IPS-NIHi7 (cell line): ENCODE measurements around the gene PSMD5.
A peak's percentile ranks its signal among the peaks of the same experiment; 100 is the strongest.

Experiments used
- DNase-seq: peaks from one replicate; pipeline ENCODE4 v3.0.0; 2012; ENCODE audit warnings: mixed read lengths; ENCODE audit errors: extremely low spot score

The PSMD5 gene

DNA sequence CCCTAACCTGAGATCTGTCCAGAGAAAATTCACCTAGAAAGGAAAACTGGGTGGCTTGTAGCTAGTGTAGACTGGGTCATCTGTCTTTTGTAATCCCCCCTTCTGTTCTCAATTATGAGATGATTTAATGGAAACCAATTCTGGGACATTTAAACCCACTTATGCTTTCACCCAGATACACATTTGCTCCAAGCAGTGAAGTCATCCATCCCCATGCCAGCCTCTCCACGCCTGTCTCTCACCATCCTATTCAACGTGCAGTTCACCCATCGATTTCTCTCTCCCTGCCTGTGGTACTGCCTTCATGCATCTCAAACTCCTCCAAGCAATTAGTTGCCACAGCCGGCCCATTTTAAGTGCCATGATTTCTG, 32.5 kb upstream of the PSMD5 start:
- no peak for DNase-seq

DNA sequence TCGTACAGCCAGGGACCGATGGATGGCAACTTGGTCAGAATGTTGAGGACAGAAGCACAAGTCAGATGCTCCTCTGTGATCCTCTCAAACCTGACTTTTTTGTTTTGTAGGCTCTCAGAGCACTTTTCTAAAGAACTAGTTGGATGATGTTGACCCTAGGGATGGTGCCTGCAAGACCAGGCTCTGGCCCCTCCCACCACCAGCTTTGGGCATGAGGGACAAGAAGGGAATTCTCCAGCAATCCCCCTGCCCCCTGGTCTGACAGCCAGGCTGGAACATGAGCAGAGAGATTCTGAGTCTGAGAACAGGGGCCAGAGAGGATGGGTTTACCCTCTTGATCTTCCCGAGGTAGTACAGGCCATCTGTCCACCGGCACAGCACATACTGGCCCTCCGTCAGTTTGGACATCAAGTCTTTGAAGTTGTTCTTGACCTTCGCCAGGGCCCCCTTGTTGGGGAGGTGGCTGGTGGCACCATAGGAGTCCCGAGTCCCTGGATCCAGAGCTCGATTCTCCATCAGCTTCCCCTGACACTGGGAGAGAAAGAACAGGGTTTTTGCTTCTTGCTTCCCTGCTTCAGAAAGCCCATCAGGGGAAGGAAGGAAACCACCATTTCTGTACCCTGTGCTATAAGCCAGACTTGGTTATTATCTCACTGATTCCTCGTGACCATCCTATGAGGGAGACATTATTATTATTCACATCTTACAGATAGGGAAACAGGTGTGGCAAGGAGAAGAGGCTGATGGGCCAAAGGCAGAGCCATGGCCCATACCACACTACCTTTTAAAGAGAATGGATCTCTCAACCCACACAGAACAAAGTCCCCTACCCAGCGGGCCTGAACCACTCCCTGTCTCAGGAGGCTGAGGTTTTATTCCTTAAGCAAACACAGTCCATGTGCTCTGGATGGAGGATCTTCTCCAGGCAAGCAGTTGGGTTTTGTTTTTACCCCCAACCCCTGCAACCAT, 31.8 kb upstream of the PSMD5 start:
- no peak for DNase-seq

DNA sequence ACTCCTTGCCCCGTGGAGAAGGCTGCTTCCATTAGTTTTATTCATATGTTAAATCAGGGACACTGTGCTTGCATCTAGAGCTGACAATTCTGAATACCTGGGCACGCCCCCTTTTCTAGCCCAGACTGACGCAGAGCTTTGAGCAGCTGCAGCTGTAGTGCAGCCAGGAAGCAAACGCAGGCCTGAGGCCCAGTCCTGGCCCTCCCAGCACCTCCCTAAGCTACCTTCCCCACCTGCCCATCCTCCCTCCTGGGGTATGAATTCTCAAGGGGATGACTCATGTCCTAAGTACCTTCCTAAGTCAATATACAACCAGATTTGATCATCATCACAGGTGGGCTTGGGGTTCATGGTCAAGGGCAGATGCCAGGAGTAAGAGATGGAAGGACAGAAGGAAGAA, 30.8 kb upstream of the PSMD5 start:
- peak; percentile 84 for DNase-seq

DNA sequence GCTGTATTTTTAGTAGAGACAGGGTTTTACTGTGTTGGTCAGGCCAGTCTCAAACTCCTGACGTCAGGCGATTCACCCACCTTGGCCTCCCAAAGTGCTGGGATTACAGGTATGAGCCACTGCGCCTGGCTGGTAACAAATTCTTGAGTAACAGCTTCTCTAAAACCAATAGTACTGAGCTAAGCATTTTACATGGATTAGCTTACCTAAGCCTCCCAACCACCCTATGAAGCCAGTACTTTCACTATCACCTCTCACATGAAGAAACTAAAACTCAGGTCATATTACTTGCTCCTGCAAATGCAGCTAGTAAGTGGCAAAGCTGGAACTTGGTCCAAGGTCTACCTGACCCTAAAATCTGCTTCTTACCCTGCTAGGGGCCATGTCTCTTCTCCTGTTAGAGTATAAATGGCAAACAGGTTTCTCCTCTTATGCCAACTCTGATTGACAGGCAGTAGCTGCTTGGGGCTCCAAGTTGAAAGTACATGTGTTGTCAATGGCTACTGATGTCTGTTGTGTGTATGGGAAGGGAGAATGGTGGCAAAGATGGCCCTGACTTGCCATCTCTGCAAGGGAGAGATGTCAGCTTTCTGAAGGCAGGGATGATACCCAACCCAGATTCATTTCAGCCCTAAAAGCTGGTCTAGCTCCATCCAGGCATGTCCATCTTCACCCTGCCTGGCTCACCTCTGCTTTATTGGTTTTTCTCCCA, 30.2 kb upstream of the PSMD5 start:
- no peak for DNase-seq

DNA sequence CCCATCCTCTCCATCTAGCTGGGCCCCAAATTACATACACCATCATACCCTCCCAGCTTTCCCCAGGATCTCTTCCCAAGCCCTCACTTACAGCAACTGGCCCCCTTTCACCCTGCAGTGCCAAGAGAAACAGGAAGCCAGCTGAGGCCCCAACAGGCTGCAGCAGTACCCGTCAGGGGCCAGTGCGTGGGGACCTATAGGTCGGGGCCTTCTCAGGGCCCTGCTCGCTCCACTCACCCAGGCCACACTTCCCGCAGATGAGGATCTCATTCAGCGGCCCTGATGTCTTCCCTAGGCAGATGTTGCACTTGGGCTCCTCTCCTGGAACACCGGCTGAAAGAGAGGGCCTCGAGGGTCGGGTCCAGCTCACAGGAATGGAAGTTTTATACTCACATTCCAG, 27.5 kb upstream of the PSMD5 start:
- no peak for DNase-seq

DNA sequence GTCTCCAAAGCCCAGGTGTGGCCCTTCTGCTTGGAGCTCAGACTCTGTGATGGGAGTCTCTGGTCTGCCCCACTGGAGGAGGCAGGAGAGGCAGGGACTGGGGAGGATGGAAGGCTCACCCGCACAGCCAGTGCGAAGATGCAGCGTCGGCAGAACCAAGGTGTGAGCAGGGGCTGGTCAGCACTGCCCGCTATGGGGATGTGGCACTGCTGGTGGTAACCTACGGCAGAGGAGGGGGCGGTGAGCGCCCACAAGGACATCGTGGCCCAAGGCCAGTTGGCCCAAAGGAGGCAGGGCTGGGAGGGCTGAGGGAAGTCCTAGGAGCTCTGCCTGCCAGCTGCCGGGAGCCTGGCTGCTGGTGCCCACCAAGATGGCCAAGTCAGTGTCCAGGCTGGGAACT, 27.0 kb upstream of the PSMD5 start:
- no peak for DNase-seq

DNA sequence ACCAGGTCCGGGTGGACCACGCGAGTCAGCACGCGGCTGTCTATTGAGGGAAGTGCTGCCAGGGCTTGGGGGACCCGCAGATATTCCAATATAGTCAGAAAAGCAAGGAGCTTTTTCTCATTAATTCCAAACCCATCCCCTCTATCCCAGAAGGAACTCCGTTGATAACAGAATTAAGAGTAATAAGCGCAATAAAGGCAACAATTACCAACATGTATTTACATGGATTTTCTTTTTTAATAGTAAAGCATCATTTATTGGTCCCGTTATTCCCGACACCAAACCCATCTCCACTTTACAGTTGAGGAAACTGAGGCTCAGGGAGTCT, 26.6 kb upstream of the PSMD5 start:
- no peak for DNase-seq

DNA sequence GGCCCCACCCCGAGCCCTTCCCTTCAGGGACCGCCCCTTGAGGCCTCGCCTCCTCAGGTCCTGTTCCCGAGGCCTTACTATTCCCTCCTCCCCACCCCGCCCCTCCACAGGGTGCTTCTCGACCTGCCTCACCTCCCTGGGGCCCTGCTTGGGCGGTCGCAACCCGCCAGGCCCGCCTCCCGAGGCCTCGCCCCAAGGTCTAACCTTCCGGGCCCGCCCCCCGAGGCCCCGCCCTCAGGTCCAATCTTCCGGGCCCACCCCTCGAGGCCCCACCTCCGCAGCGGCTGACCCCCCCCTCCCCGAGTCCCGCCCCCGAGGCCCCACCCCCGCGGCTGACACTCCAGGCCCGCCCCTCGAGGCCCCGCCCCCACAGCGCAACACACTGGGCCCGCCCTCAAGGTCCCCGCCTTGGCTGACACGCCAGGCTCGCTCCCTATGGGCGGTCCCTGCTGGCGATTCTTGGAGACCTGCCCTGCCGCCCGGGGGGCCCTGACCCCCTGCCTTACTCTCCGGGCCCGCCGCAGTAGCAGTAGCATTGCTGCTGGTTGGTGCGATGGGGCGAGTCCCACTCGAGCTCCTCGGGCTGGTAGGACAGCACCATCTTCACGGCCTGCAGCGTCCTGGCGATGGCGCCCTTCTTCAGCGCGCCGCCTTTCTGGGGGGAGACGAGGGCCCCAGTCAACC, 26.1 kb upstream of the PSMD5 start:
- DNase-seq: peak; percentile 94

DNA sequence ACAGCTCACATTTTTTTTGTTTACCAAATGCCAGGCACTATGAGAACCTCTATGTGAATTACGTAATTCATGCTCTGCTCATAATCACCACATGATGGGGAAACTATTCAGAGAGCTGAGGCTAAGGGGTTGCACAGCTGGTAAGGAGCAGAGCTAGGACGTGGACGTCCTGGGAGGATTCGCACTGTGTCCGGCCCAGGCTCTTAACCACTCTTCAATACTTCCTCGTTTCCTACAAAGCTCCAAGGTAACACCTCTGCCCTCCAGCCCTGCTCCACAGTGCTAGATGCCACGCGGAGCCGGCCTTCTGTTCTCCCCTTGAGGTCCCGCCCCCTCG, 25.6 kb upstream of the PSMD5 start:
- no peak for DNase-seq

DNA sequence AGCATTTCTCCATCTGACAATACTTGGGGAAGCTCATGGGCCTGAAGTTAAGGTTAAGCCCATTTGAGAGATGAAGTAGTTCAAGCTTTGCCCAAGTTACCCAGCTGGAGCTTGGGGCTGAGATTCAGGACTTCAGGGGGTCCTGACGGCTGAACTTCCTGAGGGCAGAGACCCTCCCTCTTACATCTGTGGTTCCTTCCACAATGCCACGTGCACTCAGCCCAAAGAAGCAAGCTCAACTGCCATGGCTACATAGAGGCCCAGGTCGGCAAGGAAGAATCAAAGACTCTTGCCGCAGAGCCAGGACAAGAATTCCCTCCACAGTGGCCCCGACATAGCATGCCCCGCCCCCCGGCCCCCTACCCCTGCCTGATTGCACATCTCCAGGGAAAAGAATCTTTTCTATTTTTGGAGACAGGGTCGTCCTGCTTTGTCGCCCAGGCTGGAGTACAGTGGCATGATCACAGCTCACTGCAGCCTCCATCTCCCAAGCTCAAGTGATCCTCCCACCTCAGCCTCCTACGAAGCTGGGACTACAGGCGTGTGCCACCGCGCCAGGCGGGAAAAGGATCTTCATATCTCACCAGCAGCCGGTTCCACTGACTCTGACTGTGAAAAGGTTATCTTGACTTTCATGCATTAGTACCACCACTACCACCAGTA, 25.1 kb upstream of the PSMD5 start:
- DNase-seq: no peak

DNA sequence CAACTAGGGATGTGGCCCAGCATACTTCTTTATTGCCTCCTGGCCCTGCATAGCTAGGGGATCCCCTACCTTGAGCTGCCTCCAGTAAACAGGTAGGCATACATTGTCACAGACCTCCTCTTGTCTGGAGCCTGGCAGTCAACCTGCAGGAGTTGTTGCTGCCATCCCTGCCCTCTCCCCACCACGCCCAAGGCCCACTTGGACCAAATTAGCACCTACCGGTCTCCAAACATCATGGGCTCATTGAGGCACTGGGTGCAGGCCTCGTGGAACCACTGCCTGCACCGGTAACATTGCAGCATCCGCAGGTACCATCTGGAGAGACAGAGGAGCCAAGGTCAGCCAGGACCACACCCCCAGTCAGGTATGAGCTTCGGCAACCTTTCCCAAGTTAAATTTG, 23.9 kb upstream of the PSMD5 start:
- no peak for DNase-seq

DNA sequence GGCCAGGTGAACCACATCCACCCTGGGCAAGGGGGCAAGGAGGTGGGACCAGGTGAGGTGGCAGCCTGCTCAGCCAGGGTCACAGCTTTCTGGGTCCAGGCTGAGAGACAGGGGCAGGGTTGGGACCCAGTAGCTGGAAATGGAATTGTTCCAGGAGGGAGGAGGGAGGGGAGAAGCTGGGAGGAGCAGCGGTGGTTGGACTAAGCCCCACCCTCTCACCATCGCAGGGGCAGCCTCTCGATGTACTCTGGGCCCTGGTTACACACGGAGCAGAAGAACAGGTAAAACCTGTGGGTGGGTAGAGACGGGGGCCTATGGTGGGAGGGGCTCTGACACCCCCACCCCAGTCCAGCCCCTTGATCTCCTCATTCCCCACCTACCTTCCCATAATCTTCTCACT, 23.1 kb upstream of the PSMD5 start:
- no peak for DNase-seq

DNA sequence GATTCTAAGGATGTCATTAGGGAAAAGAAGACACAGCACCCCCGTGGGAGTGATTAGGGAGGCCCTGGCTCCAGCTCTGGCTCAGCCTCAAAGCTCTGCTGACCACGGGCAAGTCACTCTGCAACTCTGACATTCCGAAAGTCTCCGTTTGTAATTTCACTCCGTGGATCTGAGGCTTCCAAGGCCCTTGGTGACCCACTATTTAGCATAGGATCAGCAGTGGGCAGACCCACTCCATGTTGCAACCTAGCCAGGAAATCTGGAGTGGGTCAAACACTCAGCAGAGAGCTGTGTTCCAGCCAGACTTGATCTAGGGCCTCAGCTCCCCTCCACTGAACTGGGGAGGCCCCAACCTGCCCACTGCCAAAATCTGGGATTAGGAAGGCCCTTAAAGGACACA, 22.5 kb upstream of the PSMD5 start:
- no peak for DNase-seq

DNA sequence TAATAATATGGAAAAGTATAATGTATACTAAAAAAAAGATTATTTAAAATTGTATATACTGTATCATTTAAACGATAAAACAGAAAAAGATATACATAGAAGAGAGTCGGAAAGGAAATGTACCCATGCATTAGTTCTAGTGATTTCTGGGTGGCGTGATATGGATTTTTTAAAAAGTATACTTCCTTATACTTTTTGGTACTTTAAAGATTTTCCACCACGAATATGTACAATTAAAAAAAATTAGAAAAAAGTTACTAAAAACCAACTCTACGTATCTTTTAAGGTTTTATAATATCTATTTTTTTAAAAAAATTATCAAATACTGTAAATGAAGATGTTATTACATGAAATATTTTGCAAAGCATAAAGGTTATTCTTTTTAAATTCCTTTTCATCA, 22.0 kb upstream of the PSMD5 start:
- DNase-seq: no peak

DNA sequence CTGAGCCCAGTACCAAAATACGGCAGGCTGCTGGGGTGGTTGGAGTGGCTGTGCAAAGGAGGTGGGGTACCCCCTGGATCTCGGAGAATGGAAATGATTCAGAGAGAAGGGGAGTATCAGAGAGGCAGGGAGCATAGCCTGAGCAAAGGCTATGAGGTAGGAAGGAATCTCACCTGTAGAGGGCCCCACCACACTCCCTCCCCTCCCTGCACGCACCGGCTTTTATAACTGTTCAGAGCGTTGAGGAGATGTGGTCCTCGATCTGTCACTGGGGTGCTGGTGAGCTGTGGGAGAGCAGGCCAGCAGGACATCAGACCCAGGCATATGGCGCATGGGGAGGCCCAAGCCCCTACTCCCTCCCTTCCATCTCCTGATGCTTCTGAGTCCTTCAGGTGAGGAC, 21.1 kb upstream of the PSMD5 start:
- DNase-seq: peak; percentile 54

DNA sequence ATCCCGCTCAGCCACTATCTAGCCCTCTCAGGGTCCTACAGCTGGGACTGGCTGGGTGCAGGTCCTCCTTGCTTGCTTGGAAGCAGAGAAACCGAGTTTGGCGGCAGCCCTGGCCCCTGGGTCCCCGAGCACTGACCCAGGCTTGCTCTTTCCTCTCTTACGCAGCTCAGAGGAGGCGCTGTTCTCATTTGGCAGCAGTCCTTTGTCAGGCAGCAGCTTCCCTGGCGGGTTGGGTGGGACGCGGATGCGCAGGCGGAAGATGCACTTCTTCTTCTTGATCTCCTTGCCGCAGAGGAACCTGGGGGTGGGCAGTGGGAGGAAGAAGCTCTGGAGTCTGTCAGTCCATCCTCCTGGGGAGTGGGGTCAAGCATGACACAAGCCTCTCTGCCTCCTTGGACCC, 19.7 kb upstream of the PSMD5 start:
- no peak for DNase-seq

DNA sequence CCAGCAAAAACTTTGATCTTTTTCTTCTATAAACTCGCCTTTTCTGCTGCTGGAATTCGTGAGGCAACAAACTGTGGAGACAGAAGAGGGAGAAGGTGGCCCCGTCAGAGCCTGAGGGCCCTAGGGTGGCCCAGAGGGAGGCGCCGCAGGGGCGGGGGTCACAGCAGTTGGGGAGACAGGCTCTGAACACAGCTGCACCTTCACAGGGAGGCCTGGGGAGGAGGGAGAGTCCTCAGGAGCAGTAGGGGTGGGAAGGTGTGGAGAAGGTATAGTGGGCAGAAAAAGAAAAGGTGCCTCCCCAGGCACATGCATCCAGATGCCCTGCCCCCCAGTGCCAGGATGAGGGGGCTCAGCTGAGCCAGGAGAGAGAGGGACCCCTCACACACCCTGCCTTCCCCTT, 19.2 kb upstream of the PSMD5 start:
- DNase-seq: no peak

DNA sequence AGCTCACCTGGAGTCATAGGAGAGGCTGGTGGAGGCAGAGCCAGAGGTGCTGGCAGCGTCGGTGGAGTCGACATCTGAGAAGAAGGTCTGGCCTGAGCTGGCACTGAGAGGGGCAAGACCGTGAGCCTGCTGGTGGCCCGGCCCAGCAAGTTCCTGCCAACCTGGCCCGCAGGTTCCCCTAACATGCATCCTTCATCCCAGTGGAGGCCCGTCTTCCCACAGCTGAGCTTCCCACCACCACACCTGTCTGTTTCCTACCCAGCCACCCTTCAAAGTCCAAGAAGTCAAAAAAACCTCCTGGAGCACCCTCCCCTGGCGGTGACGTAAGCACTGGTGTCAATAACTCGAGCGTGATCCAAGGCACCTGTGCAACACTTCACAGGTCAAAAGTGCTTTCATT, 17.4 kb upstream of the PSMD5 start:
- no peak for DNase-seq

DNA sequence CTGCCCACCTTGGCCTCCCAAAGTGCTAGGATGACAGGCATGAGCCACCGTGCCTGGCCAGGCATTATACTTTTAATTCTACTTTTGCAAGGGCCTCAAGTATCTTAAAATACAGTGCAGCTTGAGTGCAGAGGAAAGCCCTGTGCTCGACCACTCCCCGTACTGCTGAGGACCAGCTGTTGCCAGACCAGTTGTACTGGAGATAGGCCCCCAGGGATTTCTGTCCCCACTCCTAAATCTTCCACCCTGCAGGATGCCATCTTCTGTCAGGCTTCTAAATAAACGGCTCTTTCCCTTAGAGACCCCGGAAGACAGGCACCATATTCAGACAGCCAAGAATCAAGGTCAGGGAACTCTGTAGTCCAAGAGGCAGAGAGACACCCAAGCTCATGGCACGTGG, 16.6 kb upstream of the PSMD5 start:
- no peak for DNase-seq

DNA sequence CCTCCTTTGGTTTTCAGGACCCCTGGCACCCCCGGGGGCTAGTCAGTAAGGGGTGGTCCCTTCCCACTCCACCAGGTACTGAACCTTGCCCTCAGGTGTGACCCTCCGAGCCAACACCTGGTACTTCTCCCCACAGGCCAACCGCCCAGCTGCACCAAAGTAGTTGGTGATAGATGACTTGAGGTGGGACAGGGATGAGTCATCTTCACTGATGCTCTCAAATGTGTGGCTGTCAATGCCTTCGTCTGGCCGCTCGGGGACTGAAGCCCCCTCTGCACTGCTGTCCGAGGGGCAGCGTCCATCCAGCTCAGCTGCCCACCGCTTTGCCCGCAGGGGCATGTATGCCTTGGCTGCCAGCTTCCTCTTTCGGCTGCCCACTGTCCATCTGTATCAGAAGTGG, 15.2 kb upstream of the PSMD5 start:
- DNase-seq: no peak

DNA sequence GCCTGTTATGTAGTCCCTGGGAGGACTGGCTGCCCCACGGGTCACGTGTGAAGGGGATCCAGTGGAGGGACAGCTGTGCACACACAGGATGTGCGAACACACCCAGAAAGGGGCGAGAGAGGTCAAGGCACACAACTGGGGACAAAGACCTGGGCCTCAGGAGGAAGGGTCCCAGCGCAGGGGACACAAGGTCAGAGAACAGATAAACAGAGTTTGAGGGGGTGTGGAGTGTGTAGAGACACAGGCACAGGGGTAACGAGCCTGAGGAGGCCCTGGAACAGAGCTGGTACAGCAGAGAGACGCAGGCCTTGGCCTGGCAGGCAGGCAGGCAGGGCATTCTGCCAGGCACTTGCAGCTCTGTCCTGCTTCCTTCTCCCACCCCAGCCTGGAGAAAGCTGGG, 14.8 kb upstream of the PSMD5 start:
- DNase-seq: no peak

DNA sequence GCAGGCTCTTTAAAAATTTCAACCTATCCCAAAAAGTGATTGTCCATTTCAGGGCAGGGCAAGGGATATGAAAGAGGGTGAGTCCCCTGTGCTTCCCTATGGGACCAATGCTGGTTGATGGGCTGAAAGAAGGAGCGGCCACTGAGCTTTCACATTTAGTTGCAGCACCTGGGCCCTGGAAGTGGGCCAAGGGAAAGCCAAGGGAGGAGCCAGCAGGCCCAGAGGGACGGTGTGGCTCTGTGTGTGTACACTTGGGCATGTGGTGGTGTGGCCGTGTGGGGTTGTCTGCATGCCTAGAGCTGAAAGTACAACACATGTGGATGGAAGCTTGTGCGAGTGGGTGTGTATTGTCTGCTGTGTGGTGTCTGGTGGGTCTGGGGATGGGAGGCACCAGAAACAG, 14.0 kb upstream of the PSMD5 start:
- no peak for DNase-seq
